Measurements from ENCODE around the gene NPLOC4. TPM values are rescaled to one million over a fixed set of nuclear protein-coding genes. Genes with fewer than 3 reads are reported as not detected.

NPLOC4 gene
- 86.4 TPM for total RNA-seq
- polyA plus RNA-seq (ENCODE audit: insufficient read depth, low read depth, low replicate concordance): 41.5 TPM
- long read RNA-seq, donor 1, full-length matches to known transcripts: 8 of 8 reads
- long read RNA-seq, donor 1, partial matches to known transcripts: 0 of 8 reads
- long read RNA-seq, donor 1, other reads (novel, unspliced or antisense): 0 of 8 reads
- long read RNA-seq, donor 2, full-length matches to known transcripts: 5 of 5 reads
- long read RNA-seq, donor 2, partial matches to known transcripts: 0 of 5 reads
- long read RNA-seq, donor 2, other reads (novel, unspliced or antisense): 0 of 5 reads
- long read RNA-seq, donor 3, full-length matches to known transcripts: 11 of 11 reads
- long read RNA-seq, donor 3, partial matches to known transcripts: 0 of 11 reads
- long read RNA-seq, donor 3, other reads (novel, unspliced or antisense): 0 of 11 reads
- long read RNA-seq, donor 4, full-length matches to known transcripts: 8 of 13 reads
- long read RNA-seq, donor 4, partial matches to known transcripts: 0 of 13 reads
- long read RNA-seq, donor 4, other reads (novel, unspliced or antisense): 5 of 13 reads
- long read RNA-seq, donor 5, full-length matches to known transcripts: 1 of 1 reads
- long read RNA-seq, donor 5, partial matches to known transcripts: 0 of 1 reads
- long read RNA-seq, donor 5, other reads (novel, unspliced or antisense): 0 of 1 reads
- long read RNA-seq, donor 6, full-length matches to known transcripts: 1 of 6 reads
- long read RNA-seq, donor 6, partial matches to known transcripts: 5 of 6 reads
- long read RNA-seq, donor 6, other reads (novel, unspliced or antisense): 0 of 6 reads
- long read RNA-seq, donor 7, full-length matches to known transcripts: 18 of 69 reads
- long read RNA-seq, donor 7, partial matches to known transcripts: 3 of 69 reads
- long read RNA-seq, donor 7, other reads (novel, unspliced or antisense): 48 of 69 reads
- long read RNA-seq, donor 8, full-length matches to known transcripts: 7 of 7 reads
- long read RNA-seq, donor 8, partial matches to known transcripts: 0 of 7 reads
- long read RNA-seq, donor 8, other reads (novel, unspliced or antisense): 0 of 7 reads
- long read RNA-seq, donor 9, full-length matches to known transcripts: 2 of 2 reads
- long read RNA-seq, donor 9, partial matches to known transcripts: 0 of 2 reads
- long read RNA-seq, donor 9, other reads (novel, unspliced or antisense): 0 of 2 reads
- long read RNA-seq, donor 10, full-length matches to known transcripts: 5 of 5 reads
- long read RNA-seq, donor 10, partial matches to known transcripts: 0 of 5 reads
- long read RNA-seq, donor 10, other reads (novel, unspliced or antisense): 0 of 5 reads

DNA sequence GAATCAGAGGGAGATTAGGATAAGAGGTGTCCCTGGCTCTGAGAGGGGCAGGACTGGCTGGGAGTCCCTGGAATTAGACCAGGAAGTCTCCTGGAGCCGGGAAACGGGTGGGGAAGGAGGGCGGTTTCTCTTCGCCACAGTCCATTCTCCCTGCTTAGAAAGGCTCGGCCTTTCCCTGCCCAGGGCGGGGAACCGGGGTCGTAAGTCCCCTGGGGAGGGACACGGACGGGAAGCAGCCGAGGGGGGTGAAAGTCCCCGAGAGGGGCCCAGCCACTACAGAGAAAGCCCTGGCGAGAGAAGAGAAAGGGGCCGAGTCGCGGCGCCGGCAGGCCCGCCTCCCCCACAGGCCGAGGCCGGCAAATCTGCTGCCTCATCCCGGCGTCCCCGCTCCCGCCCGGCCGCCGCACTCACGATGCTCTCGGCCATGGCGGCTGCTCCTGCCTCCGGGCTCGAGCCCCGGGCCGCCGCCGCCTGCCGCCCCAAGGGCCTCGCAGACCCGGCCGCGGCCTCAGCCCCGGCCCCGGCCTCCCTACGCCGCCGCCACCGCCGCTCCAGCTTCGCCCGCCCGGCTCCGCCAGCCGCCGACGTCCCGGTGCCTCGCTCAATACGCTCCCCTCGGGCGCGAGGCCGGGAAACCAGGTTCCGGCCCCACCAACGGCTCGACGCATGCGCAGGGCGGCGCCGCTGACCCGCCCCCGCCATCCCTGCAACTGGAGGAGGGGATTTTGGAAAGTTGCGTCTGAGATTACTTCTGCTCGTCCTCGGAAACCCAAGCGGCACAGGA lies at the start of gene NPLOC4, which contains the start of gene TSPAN10:
NPLOC4 (minus strand) TSS at position 608 of the 784 bp plus-strand sequence; CDS start at position 426, 182 bp downstream.
TSPAN10 (plus strand) TSS at position 692 of the 784 bp plus-strand sequence. CDS start 5,217 bp downstream, outside the sequence.
- no peaks in the 10 kb centered on the region for H3K27me3 ChIP-seq (ENCODE audit: control insufficient read depth, insufficient read depth, low read length)
- no peak for FAIRE-seq

GRCh38 chr17:81686614-81687013 lies 49.7 kb upstream of the NPLOC4 start:
- no peak overlapping the region for H3K9ac ChIP-seq (ENCODE audit: low read length in 3 of 3)
- no peaks in the 10 kb centered on the region for H3K9me3 ChIP-seq (ENCODE audit: control insufficient read depth in 2 of 3, insufficient read depth in 1 of 3, low read length in 3 of 3)
- peaks cover 0 to 34% (median 21%) of the 10 kb centered on the region in 3 donors for H3K36me3 ChIP-seq (ENCODE audit: control insufficient read depth in 2 of 3, insufficient read depth in 3 of 3, low read length in 3 of 3)
- DNase-seq (no peak), FAIRE-seq (no peak)
- no peak overlapping the region for H3K4me3 ChIP-seq (ENCODE audit: low read length in 3 of 3)
- H3K4me1 ChIP-seq (ENCODE audit: control insufficient read depth in 2 of 3, insufficient read depth in 2 of 3, low read depth in 1 of 3, low read length in 3 of 3): peaks cover 0 to 21% (median 11%) of the 10 kb centered on the region in 3 donors
- no peak overlapping the region for H3K27ac ChIP-seq (ENCODE audit: low read depth in 2 of 2, low read length in 2 of 2)
- TF ChIP-seq, protein P1, sequence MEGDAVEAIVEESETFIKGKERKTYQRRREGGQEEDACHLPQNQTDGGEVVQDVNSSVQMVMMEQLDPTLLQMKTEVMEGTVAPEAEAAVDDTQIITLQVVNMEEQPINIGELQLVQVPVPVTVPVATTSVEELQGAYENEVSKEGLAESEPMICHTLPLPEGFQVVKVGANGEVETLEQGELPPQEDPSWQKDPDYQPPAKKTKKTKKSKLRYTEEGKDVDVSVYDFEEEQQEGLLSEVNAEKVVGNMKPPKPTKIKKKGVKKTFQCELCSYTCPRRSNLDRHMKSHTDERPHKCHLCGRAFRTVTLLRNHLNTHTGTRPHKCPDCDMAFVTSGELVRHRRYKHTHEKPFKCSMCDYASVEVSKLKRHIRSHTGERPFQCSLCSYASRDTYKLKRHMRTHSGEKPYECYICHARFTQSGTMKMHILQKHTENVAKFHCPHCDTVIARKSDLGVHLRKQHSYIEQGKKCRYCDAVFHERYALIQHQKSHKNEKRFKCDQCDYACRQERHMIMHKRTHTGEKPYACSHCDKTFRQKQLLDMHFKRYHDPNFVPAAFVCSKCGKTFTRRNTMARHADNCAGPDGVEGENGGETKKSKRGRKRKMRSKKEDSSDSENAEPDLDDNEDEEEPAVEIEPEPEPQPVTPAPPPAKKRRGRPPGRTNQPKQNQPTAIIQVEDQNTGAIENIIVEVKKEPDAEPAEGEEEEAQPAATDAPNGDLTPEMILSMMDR (IDR thresholded peaks at IDR 0.05; ENCODE audit: borderline replicate concordance, extremely low read depth, insufficient read depth): no peak
- no peaks in the 10 kb centered on the region for H3K27me3 ChIP-seq (ENCODE audit: control insufficient read depth, insufficient read depth, low read length)
- intact Hi-C loops (cut with DNase I): no loop called here

More for the DNA sequence above, at the start of gene NPLOC4, which contains the start of gene TSPAN10:
- TF ChIP-seq, protein P1 (IDR thresholded peaks at IDR 0.05; ENCODE audit: borderline replicate concordance, extremely low read depth, insufficient read depth): peak; percentile 10
- H3K9me3 ChIP-seq (ENCODE audit: control insufficient read depth in 2 of 3, insufficient read depth in 1 of 3, low read length in 3 of 3): no peaks in the 10 kb centered on the region
- H3K4me1 ChIP-seq (ENCODE audit: control insufficient read depth in 2 of 3, insufficient read depth in 2 of 3, low read depth in 1 of 3, low read length in 3 of 3): peaks cover 0 to 9% (median 7%) of the 10 kb centered on the region in 3 donors
- peak within 1 kb of the TSS; percentile 77 to 87 for H3K27ac ChIP-seq (ENCODE audit: low read depth in 2 of 2, low read length in 2 of 2)
- intact Hi-C loops (cut with DNase I): no loop called here
- peak within 1 kb of the TSS; percentile 92 to 97 (median 97) for H3K4me3 ChIP-seq (ENCODE audit: low read length in 3 of 3)
- peaks cover 0 to 2% (median 0%) of the 10 kb centered on the region in 3 donors for H3K36me3 ChIP-seq (ENCODE audit: control insufficient read depth in 2 of 3, insufficient read depth in 3 of 3, low read length in 3 of 3)
- DNase-seq: peak; percentile 90 to 95 (median 93)
- peak within 1 kb of the TSS; percentile 74 to 99 (median 83) for H3K9ac ChIP-seq (ENCODE audit: low read length in 3 of 3)

GRCh38 chr17:81685108-81685507 lies 48.2 kb upstream of the NPLOC4 start:
- Histone ChIP-seq H3K9ac (ENCODE audit: low read length in 3 of 3) (peak overlapping the region in 2 of 3 donors; percentile 41 to 85), H3K36me3 (ENCODE audit: control insufficient read depth in 2 of 3, insufficient read depth in 3 of 3, low read length in 3 of 3) (peaks cover 0 to 33% (median 19%) of the 10 kb centered on the region in 3 donors), H3K27ac (ENCODE audit: low read depth in 2 of 2, low read length in 2 of 2) (no peak overlapping the region), H3K4me1 (ENCODE audit: control insufficient read depth in 2 of 3, insufficient read depth in 2 of 3, low read depth in 1 of 3, low read length in 3 of 3) (peaks cover 0 to 23% (median 11%) of the 10 kb centered on the region in 3 donors), H3K27me3 (ENCODE audit: control insufficient read depth, insufficient read depth, low read length) (no peaks in the 10 kb centered on the region), H3K4me3 (ENCODE audit: low read length in 3 of 3) (peak overlapping the region in 2 of 3 donors; percentile 88 to 95), H3K9me3 (ENCODE audit: control insufficient read depth in 2 of 3, insufficient read depth in 1 of 3, low read length in 3 of 3) (no peaks in the 10 kb centered on the region)
- no peak for DNase-seq
- intact Hi-C loops (cut with DNase I): no loop called here
- TF ChIP-seq, protein P1 (IDR thresholded peaks at IDR 0.05; ENCODE audit: borderline replicate concordance, extremely low read depth, insufficient read depth): no peak
- FAIRE-seq: no peak
